Heart right ventricle (tissue), 16 donors: Measurements from ENCODE around the gene KLHL2. TPM values are rescaled to one million over a fixed set of nuclear protein-coding genes. Genes with fewer than 3 reads are reported as not detected.

Source experiments
- ATAC-seq, 8 donors: fragments of 200-7000 bp; cut with Tn5 transposase; one replicate each; pipeline ENCODE4 v1.9.1; 2020; ENCODE audit warnings: mild to moderate bottlenecking in 8 of 8, moderate library complexity in 8 of 8, moderate number of reproducible peaks in 1 of 8
- DNase-seq, 2 donors: peaks; one replicate each; pipeline ENCODE4 v3.0.0-alpha.2; 2020
- H3K27ac ChIP-seq, 10 donors: fragments of 200-600 bp; sonication (generic) in 2 of 10; one replicate each; pipeline versions ENCODE4 v1.5.0 to v1.8.0; 2020 to 2022; ENCODE audit warnings: mild to moderate bottlenecking in 3 of 10
- H3K27me3 ChIP-seq, 7 donors: fragments of 200-600 bp; one replicate each; pipeline ENCODE4 v1.8.0; 2021 to 2022; ENCODE audit warnings: mild to moderate bottlenecking in 2 of 7
- H3K36me3 ChIP-seq, 9 donors: fragments of 200-600 bp; sonication (generic) in 1 of 9; one replicate each; pipeline versions ENCODE4 v1.5.0 to v1.8.0; 2020 to 2022; ENCODE audit warnings: mild to moderate bottlenecking in 2 of 9
- H3K4me1 ChIP-seq, 9 donors: fragments of 200-600 bp; sonication (generic) in 1 of 9; one replicate each; pipeline versions ENCODE4 v1.5.0 to v1.8.0; 2020 to 2022; ENCODE audit warnings: mild to moderate bottlenecking in 4 of 9
- H3K4me3 ChIP-seq, 10 donors: fragments of 200-600 bp; sonication (generic) in 2 of 10; one replicate each; pipeline versions ENCODE4 v1.5.0 to v1.8.0; 2020 to 2022; ENCODE audit warnings: mild to moderate bottlenecking in 7 of 10, moderate library complexity in 2 of 10
- H3K9me3 ChIP-seq, 11 donors: fragments of 200-600 bp in 10 of 11; sonication (generic) in 2 of 11; one replicate each; pipeline versions ENCODE4 v1.5.0 to v1.8.0; 2013 to 2022; ENCODE audit warnings: mild to moderate bottlenecking in 2 of 11, control low read depth in 1 of 11, moderate library complexity in 1 of 11
- WGBS, 2 donors: extraction: QIAGEN DNeasy Blood & Tissue Kit; methylation state at CpG; one replicate each; pipeline ENCODE4 v1.1.7; 2013; ENCODE audit warnings: inconsistent platforms in 1 of 2; 5-methylcytosine and 5-hydroxymethylcytosine counted together
- intact Hi-C, 10 donors: fragments of 100-400 bp; cut with DNase I; formaldehyde crosslinking; loops; one replicate each; pipeline versions ENCODE4 v1.11.1 to v1.14.2; 2022
- polyA plus RNA-seq, 2 donors: library from polyadenylated mRNA; stranded (reverse); fragments of 200-250 nt; gene quantifications; one replicate each; pipeline ENCODE4 v1.2.3, GENCODE V29; 2013
- total RNA-seq, 10 donors: library from RNA; stranded (reverse); fragmentation: NEBNext Ultra II Directional in 3 of 10; extraction: Animal tissue kit (Norgen Biotek cat#: 25700) in 3 of 10; gene quantifications; one replicate each; pipeline versions ENCODE4 v1.2.1 to v1.2.4, GENCODE V29; 2021 to 2023
- TF ChIP-seq, protein P1 (sequence below), 9 donors: fragments of 200-600 bp; sonication (generic) in 2 of 9; IDR thresholded peaks; one replicate each; pipeline versions ENCODE4 v1.5.0 to v1.8.0; 2021 to 2022; ENCODE audit warnings: antibody characterized with exemption in 9 of 9, mild to moderate bottlenecking in 5 of 9, moderate library complexity in 1 of 9
- donor health status: Arrhythmogenic right ventricular cardiomyopathy.
- donor health status: ischemic (EF 13 %, LVEDD 7.1; RV severe dilation, severe dysfunction).
- donor health status: healthy with polysubstance abuse.
- donor health status: DM: no; HTN: yes; CAD: no.
- donor health status: DM: no; HTN: no; CAD: no.
- donor health status: ischemic (EF 25% LVEDD 6.9; RV normal size, moderate dysfunction).
- donor health status: ischemic (EF 25% LVEDD 5.7; RV mildly dilated, moderate dysfunction).
- donor health status: healthy.
- donor health status: DM: yes; HTN: yes; CAD: no.
- donor health status: Ischemic cardiomyopathy.
- donor health status: ischemic (EF 35%, LVEDD 5.7; RV mildly dilated, moderate dysfunction).
- donor health status: nonischemic (EF 11% LVEDD 7.7; RV severe dilation, severe dysfunction).
- donor health status: DM: yes; HTN: yes; CAD: no.
- donor health status: PGD.
- donor health status: ischemic (EF 29% LVEDD 5.4; RV normal size, mild dysfunction).
- donor health status: nonischemic (EF 23%, LVEDD 6.1; RV moderate dilation, normal function).

Gene KLHL2
- total and polyA plus RNA-seq, 12 donors: 6.0 to 14.7 (median 10.9) TPM

DNA sequence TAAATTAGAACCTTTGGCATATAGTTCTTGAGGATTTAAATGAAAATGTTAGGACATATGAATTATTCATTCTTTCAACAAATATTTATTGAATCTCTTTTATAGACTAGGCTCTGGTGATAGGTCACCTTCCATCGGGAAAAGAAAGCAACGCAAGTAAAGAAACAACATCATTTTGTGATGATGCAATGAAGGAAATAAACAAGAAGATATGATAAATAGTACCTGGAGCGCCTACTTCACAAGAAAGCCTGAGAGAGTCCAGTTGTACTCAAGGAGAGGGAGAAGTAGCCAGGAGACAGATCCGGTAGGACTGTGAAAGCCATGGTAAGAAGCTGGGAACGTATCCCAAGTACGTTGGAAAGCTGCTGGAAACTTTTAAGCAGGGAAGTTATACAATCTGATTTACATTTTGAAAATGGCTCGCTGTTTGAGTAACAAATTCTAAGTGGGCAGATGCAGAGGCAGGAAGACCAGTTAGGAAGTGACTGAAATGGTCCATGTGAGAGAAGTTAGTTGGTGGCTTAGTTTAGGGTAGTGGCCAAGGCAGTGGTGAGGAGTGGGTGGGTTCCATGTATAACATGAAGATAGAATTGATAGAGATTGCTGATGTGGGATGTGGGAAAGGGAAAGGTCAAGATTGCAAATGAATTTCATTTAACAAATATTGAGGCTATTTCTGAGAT lies 153.8 kb downstream of the KLHL2 start:
- no peak for DNase-seq
- no peak for ATAC-seq
- intact Hi-C loops: loop anchor here in 1 of 10 donors (10.0 kb wide), 1 partner anchor 104 kb away; no protein-coding TSS in a partner anchor
- H3K27me3 ChIP-seq: peaks cover 0 to 24% (median 7%) of the 10 kb centered on the region in 7 donors
- WGBS, 2 donors: 88 to 89% methylated on average over 7 of the region's 7 CpGs
- no peaks in the 10 kb centered on the region for H3K9me3 ChIP-seq
- H3K4me1 ChIP-seq: peaks cover 0 to 28% (median 0%) of the 10 kb centered on the region in 9 donors
- TF ChIP-seq, protein P1, sequence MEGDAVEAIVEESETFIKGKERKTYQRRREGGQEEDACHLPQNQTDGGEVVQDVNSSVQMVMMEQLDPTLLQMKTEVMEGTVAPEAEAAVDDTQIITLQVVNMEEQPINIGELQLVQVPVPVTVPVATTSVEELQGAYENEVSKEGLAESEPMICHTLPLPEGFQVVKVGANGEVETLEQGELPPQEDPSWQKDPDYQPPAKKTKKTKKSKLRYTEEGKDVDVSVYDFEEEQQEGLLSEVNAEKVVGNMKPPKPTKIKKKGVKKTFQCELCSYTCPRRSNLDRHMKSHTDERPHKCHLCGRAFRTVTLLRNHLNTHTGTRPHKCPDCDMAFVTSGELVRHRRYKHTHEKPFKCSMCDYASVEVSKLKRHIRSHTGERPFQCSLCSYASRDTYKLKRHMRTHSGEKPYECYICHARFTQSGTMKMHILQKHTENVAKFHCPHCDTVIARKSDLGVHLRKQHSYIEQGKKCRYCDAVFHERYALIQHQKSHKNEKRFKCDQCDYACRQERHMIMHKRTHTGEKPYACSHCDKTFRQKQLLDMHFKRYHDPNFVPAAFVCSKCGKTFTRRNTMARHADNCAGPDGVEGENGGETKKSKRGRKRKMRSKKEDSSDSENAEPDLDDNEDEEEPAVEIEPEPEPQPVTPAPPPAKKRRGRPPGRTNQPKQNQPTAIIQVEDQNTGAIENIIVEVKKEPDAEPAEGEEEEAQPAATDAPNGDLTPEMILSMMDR (IDR thresholded peaks at IDR 0.05): no peak
- no peaks in the 10 kb centered on the region for H3K36me3 ChIP-seq
- no peak overlapping the region for H3K4me3 ChIP-seq
- H3K27ac ChIP-seq: no peak overlapping the region

DNA sequence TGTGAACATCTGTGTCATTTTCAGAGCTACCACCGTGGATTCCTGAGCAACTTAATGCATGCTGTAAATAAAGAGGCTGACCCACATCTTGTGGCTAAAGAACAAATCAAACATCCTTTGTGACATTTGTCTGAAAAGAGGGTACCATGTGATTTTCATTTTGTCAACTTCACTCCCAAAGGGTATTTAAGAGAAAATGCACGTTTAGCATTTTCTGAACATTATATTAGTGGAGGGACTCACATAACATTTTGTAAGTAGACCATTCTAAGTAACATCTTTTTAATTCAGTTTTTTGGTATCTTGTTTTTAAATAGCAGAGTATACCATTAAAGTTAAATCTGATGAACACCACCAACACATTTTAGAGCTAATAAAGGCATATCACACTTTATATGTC lies 154.4 kb downstream of the KLHL2 start:
- Histone ChIP-seq H3K4me3 (no peak overlapping the region), H3K27me3 (peaks cover 0 to 24% (median 7%) of the 10 kb centered on the region in 7 donors), H3K27ac (no peak overlapping the region), H3K9me3 (no peaks in the 10 kb centered on the region), H3K36me3 (no peaks in the 10 kb centered on the region), H3K4me1 (peaks cover 0 to 28% (median 0%) of the 10 kb centered on the region in 9 donors)
- no peak for ATAC-seq
- no peak for DNase-seq
- TF ChIP-seq, protein P1 (IDR thresholded peaks at IDR 0.05): no peak
- 75 to 85% methylated on average over 2 of the region's 2 CpGs for WGBS, 2 donors
- intact Hi-C loops: loop anchor here in 1 of 10 donors (10.0 kb wide), 1 partner anchor 103 kb away; no protein-coding TSS in a partner anchor

DNA sequence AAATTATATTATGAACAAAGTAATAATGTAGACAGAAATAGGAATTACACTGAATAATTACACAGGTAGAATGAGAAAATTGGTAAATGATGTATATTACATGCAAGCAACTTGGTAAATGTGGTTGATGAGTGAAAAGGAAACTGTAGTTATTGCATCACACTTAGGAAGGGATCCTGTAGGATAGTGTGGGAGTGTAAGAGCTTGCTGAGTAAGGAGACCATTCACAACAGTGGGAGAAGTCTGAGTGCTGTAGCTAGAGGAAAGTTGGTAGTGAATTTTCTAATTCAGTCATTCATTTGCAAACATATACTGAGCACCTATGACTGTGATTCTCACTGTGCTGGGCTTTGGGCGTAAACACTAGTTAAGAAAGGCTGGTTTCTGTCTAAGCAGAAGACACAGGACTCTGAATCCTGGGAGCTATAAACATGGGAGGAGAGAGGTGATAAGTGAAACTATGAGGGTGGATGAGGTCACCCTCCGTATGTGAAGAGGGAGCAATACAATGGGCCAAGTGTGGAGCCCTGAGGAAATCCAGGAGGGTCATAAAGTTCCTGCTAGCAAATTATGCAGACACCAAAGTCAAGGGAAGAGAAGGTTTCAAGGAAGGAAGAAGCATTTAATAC lies 157.2 kb downstream of the KLHL2 start:
- peaks cover 0 to 9% (median 0%) of the 10 kb centered on the region in 7 donors for H3K27me3 ChIP-seq
- DNase-seq: no peak
- ATAC-seq: no peak
- H3K9me3 ChIP-seq: no peaks in the 10 kb centered on the region
- 57 to 64% methylated on average over 2 of the region's 2 CpGs for WGBS, 2 donors
- no peak overlapping the region for H3K4me3 ChIP-seq
- peaks cover 0 to 15% (median 0%) of the 10 kb centered on the region in 9 donors for H3K4me1 ChIP-seq
- intact Hi-C loops: loop anchor here in 1 of 10 donors (10.0 kb wide), 1 partner anchor 100 kb away; no protein-coding TSS in a partner anchor
- no peak overlapping the region for H3K27ac ChIP-seq
- no peaks in the 10 kb centered on the region for H3K36me3 ChIP-seq
- TF ChIP-seq, protein P1 (IDR thresholded peaks at IDR 0.05): no peak

DNA sequence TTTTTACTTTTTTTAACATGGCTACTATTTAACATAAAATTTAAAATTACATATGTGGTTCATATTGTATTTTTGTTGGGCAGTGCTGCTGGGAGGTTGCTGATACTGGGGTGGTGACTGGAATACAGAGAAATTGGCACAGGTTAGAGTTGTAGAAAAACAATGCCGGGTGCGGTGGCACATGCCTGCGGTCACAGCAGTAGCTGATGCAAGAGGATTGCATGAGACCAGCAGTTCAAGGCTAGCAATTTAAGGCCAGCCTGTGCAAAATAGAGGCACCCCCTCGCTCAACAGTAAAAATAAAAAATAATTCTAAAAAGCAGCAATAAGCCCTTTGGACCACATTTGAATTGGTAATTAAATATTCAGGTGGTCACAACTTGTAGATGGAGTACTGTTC lies 159.7 kb downstream of the KLHL2 start:
- Histone ChIP-seq H3K4me1 (no peaks in the 10 kb centered on the region), H3K4me3 (no peak overlapping the region), H3K27ac (no peak overlapping the region), H3K27me3 (peaks cover 0 to 3% (median 0%) of the 10 kb centered on the region in 7 donors), H3K9me3 (no peaks in the 10 kb centered on the region), H3K36me3 (no peaks in the 10 kb centered on the region)
- TF ChIP-seq, protein P1 (IDR thresholded peaks at IDR 0.05): no peak
- DNase-seq (no peak), ATAC-seq (no peak)
- WGBS, 2 donors: 88% methylated on average over 4 of the region's 4 CpGs
- intact Hi-C loops: loop anchor here in 1 of 10 donors (10.0 kb wide), 1 partner anchor 98 kb away; no protein-coding TSS in a partner anchor
